OCI-LY7 (cell line): Measurements from ENCODE around the gene TMC8.

Source experiments
- EZH2phosphoT487 ChIP-seq: fragments of 200-600 bp; sonication (generic); IDR thresholded peaks from 2 replicates; pipeline ENCODE4 v1.6.1; 2018; ENCODE audit warnings: low read depth, borderline replicate concordance, mild to moderate bottlenecking, mixed run types, antibody characterized with exemption, low read length, moderate library complexity, mixed read lengths
- TF ChIP-seq, protein P1 (sequence below): fragments of 200-600 bp; sonication (generic); conservative IDR thresholded peaks from 2 replicates; pipeline ENCODE4 v1.5.1; 2014; ENCODE audit warnings: mild to moderate bottlenecking, antibody characterized with exemption, low read length, moderate library complexity, mixed read lengths

DNA sequence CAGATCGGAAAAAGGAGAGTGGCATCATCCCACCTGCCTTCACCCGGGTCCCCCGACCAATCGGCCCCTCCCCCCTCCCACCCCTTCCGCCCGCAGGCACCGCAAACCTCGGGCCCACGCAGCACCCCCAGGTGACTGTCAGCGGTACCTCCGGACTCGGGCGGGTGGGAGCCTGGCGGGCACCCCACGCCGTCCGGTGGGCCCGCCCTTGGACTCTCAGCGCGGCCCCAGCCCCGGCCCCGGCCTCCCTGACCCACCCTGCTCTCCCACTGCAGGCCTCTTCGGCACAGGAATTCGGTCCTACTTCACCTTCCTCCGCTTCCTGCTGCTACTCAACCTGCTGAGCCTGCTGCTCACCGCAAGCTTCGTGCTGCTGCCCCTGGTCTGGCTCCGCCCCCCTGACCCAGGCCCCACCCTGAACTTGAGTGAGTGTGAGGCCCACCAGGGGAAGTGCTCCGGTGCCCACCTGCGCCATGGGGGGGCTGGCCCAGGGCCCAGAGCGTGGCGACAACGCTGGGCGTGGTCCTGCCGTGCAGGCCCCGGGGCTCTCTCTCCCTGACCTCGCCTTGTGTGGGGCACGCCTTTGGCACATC is 1.6 kb downstream of the TMC8 start:
- TF ChIP-seq, protein P1, sequence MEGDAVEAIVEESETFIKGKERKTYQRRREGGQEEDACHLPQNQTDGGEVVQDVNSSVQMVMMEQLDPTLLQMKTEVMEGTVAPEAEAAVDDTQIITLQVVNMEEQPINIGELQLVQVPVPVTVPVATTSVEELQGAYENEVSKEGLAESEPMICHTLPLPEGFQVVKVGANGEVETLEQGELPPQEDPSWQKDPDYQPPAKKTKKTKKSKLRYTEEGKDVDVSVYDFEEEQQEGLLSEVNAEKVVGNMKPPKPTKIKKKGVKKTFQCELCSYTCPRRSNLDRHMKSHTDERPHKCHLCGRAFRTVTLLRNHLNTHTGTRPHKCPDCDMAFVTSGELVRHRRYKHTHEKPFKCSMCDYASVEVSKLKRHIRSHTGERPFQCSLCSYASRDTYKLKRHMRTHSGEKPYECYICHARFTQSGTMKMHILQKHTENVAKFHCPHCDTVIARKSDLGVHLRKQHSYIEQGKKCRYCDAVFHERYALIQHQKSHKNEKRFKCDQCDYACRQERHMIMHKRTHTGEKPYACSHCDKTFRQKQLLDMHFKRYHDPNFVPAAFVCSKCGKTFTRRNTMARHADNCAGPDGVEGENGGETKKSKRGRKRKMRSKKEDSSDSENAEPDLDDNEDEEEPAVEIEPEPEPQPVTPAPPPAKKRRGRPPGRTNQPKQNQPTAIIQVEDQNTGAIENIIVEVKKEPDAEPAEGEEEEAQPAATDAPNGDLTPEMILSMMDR, result peak; percentile 30; the same call in 1 of the 2 replicates
- TF ChIP-seq EZH2phosphoT487, result no peak
